ENCODE measurements around the gene TYRO3.
"Not testable (repeated sequence)": the region's sequence is repeated elsewhere in the genome, so short reads cannot be mapped to it uniquely, and the experiment has no call there.

DNA sequence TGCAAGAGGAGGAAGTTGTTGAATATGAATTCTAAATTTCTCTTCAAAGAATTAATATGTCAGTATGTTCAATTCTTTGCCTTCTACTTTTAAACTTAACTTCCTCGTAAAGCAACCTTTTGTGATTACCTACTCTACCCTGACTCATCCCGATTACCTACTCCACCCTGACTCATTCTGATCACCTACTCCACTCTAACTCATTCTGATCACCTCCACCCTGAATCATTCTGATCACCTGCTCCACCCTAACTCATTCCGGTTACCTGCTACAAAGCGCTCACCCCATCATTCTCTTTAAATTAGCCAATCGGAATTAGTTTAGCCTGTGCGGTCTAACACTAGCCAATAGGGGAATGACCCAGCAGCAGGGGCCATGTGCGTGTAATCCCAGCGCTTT lies 33.7 kb downstream of the TYRO3 start:
- not testable (repeated sequence) for TF ChIP-seq CTCF (IDR thresholded peaks at IDR 0.05); RAD21 (IDR thresholded peaks at IDR 0.05; ENCODE audit: low read length)
